Measurements from ENCODE around the gene TNN. TPM values are rescaled to one million over a fixed set of nuclear protein-coding genes. Genes with fewer than 3 reads are reported as not detected.

Gene TNN
- total and polyA plus RNA-seq, 8 donors: 0.38 to 2.5 (median 1.9) TPM; not detected in 1

DNA sequence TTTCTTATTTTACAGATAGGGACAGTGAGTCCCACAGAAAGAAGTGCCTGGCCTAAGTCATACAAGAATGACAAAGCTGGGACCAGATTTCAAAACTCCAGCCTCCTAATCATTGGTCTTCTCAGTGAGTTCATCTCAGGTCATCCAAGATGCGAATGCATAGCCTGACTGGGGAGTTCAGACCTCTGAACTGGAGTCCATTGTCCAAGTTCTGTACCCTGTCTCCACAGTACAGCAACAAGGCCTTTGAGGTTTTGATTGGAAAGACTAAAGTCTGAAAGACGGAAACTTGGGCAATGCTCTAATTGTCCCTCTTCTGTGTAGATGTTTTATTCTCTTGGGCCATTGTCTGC, 62.0 kb downstream of the TNN start:
- Histone ChIP-seq H3K4me1 (peaks cover 8 to 41% of the 10 kb centered on the region in 2 donors), H3K27me3 (no peaks in the 10 kb centered on the region), H3K27ac (peak overlapping the region; percentile 50 to 60), H3K9me3 (no peaks in the 10 kb centered on the region), H3K36me3 (no peaks in the 10 kb centered on the region), H3K4me3 (no peak overlapping the region)
- intact Hi-C loops (cut with DNase I): no loop called here
- ATAC-seq (no peak), DNase-seq (no peak)
- TF ChIP-seq, protein P1, sequence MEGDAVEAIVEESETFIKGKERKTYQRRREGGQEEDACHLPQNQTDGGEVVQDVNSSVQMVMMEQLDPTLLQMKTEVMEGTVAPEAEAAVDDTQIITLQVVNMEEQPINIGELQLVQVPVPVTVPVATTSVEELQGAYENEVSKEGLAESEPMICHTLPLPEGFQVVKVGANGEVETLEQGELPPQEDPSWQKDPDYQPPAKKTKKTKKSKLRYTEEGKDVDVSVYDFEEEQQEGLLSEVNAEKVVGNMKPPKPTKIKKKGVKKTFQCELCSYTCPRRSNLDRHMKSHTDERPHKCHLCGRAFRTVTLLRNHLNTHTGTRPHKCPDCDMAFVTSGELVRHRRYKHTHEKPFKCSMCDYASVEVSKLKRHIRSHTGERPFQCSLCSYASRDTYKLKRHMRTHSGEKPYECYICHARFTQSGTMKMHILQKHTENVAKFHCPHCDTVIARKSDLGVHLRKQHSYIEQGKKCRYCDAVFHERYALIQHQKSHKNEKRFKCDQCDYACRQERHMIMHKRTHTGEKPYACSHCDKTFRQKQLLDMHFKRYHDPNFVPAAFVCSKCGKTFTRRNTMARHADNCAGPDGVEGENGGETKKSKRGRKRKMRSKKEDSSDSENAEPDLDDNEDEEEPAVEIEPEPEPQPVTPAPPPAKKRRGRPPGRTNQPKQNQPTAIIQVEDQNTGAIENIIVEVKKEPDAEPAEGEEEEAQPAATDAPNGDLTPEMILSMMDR (IDR thresholded peaks at IDR 0.05): no peak

DNA sequence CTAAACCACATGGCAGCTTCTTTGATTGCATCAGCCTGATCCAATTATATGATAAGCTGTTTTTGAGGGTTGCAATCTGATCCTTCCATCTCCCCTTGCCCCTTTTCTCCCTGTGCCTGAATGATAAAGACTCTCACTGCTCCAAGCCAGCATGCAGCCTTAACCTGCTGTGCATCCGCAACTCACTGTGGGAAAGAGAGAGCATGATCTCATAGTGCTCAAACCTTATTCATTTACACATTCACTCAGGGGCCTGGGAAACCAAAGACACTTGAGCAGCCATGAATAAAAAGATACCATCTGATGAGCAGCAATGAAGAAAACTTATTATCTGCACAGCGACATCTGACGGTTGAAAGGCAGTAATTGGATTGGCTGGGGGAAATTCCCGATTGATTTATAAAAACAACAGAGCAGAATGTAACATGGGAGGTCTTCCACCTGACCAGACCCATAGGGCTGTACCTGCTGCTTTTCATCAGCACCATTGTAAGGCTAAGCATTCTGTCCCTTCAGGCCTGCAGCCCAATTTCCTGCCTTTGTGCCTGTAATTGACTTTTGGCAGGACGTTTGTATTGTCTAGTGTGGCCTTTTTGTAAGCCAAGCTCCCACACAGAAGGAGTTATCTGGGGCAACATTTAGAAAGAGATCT, 62.5 kb downstream of the TNN start:
- H3K27me3 ChIP-seq: no peaks in the 10 kb centered on the region
- ATAC-seq (peak; percentile 16), DNase-seq (peak in 1 of 4 donors; percentile 29)
- H3K4me3 ChIP-seq: no peak overlapping the region
- peak overlapping the region; percentile 50 to 60 for H3K27ac ChIP-seq
- TF ChIP-seq, protein P1 (IDR thresholded peaks at IDR 0.05): no peak
- peaks cover 8 to 36% of the 10 kb centered on the region in 2 donors for H3K4me1 ChIP-seq
- no peaks in the 10 kb centered on the region for H3K36me3 ChIP-seq
- intact Hi-C loops (cut with DNase I): loop anchor here in 1 of 2 donors (5.0 kb wide), 1 partner anchor 98 kb away; no protein-coding TSS in a partner anchor
- no peaks in the 10 kb centered on the region for H3K9me3 ChIP-seq

DNA sequence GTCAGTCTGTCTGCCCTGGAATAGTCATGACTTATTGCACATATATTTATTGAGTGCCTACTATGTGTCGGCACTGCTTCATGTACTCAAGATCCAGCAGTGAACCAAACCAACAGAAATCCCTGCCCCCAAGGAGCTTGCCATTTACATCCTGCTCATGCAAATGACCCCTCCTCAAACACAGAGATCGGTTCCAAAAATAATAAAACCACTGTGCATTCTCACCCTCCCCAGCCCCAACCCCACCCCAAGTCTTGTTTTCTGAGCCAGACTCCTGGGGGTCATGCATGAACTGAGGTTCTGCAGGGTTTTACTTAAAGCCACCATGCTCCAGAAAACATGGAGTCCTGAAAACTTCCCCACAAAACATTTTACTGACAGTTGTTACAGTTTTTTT, 63.0 kb downstream of the TNN start:
- peaks cover 8 to 33% of the 10 kb centered on the region in 2 donors for H3K4me1 ChIP-seq
- H3K36me3 ChIP-seq: no peaks in the 10 kb centered on the region
- ATAC-seq (no peak), DNase-seq (no peak)
- no peaks in the 10 kb centered on the region for H3K27me3 ChIP-seq
- H3K4me3 ChIP-seq: no peak overlapping the region
- H3K27ac ChIP-seq: peak overlapping the region in 1 of 2 donors; percentile 7
- H3K9me3 ChIP-seq: no peaks in the 10 kb centered on the region
- intact Hi-C loops (cut with DNase I): loop anchor here in 1 of 2 donors (5.0 kb wide), 1 partner anchor 98 kb away; no protein-coding TSS in a partner anchor
- TF ChIP-seq, protein P1 (IDR thresholded peaks at IDR 0.05): no peak

DNA sequence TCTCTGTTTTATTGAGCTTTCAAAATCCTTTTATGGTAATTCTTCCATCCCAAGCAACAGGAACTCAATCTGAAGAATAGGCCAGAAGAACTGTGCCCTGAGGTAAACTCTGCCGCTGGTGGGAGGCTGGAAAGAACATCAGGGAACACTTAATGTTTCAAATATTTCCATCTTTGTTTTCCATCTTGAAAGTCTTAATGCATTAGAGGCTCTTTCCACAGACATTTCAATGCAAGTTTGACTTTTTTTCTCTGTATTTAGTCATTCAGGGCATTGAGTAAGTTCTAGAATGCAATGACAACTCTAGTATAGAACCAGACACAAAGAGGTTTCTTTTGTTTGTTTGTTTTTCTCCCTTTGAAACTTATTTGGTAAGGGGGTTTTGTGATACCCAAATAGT, 63.5 kb downstream of the TNN start:
- H3K27me3 ChIP-seq: no peaks in the 10 kb centered on the region
- H3K36me3 ChIP-seq: no peaks in the 10 kb centered on the region
- no peak for ATAC-seq
- intact Hi-C loops (cut with DNase I): loop anchor here in 1 of 2 donors (5.0 kb wide), 1 partner anchor 99 kb away; no protein-coding TSS in a partner anchor
- peak overlapping the region in 1 of 2 donors; percentile 7 for H3K27ac ChIP-seq
- no peak for DNase-seq
- H3K9me3 ChIP-seq: no peaks in the 10 kb centered on the region
- H3K4me1 ChIP-seq: peaks cover 8 to 33% of the 10 kb centered on the region in 2 donors
- TF ChIP-seq, protein P1 (IDR thresholded peaks at IDR 0.05): no peak
- no peak overlapping the region for H3K4me3 ChIP-seq

DNA sequence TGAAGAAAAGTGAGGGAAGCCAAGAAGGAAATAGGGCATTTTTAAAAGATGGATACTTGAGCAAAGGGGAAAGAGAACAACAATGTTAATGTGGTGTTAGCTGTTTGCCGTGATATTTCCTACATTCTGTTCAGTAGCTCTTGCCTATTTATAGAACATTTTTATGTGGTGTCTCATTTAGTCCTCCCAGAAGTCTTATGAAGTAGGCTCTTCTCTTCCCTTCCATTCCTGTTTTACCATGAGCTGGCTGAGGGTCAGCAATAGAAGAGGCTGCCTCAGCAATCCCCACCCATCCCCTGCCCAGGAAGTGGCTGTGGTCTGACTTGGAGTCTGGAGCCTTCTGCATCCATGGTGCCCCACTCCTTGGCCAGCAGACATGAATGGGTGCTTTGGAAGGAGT, 64.8 kb downstream of the TNN start:
- intact Hi-C loops (cut with DNase I): loop anchor here in 1 of 2 donors (5.0 kb wide), 1 partner anchor 100 kb away; no protein-coding TSS in a partner anchor
- DNase-seq: peak in 1 of 4 donors; percentile 19
- ATAC-seq: peak; percentile 34

More for the DNA sequence above, 64.8 kb downstream of the TNN start:
- Histone ChIP-seq H3K27me3 (no peaks in the 10 kb centered on the region), H3K9me3 (no peaks in the 10 kb centered on the region), H3K4me1 (peaks cover 8 to 29% of the 10 kb centered on the region in 2 donors), H3K4me3 (no peak overlapping the region), H3K27ac (no peak overlapping the region), H3K36me3 (no peaks in the 10 kb centered on the region)
- TF ChIP-seq, protein P1 (IDR thresholded peaks at IDR 0.05): no peak

All from left lung (tissue), 10 donors.